Liver (tissue), 9 donors: Measurements from ENCODE around the gene CLCF1. TPM values are rescaled to one million over a fixed set of nuclear protein-coding genes. Genes with fewer than 3 reads are reported as not detected.

Source experiments
- DNase-seq: peaks from one replicate; pipeline ENCODE4 v3.0.0-alpha.2; 2017; ENCODE audit warnings: low spot score
- H3K27ac ChIP-seq, 2 donors: one replicate each; pipeline ENCODE4 v1.7.0; 2013; ENCODE audit warnings: inconsistent platforms in 2 of 2, low read length in 2 of 2, control low read depth in 1 of 2, low read depth in 1 of 2, mild to moderate bottlenecking in 1 of 2
- H3K27me3 ChIP-seq, 4 donors: one replicate each; pipeline versions ENCODE4 v1.6.1 to v1.7.0; 2013; ENCODE audit warnings: low read length in 3 of 4, inconsistent platforms in 1 of 4, mild to moderate bottlenecking in 1 of 4, moderate library complexity in 1 of 4; ENCODE audit not compliant: control insufficient read depth in 4 of 4, insufficient read depth in 4 of 4
- H3K36me3 ChIP-seq, 4 donors: one replicate each; pipeline versions ENCODE4 v1.6.1 to v1.7.0; 2013; ENCODE audit warnings: low read length in 3 of 4, mild to moderate bottlenecking in 3 of 4, low read depth in 1 of 4, moderate library complexity in 1 of 4; ENCODE audit not compliant: control insufficient read depth in 4 of 4, insufficient read depth in 3 of 4
- H3K4me1 ChIP-seq, 4 donors: one replicate each; pipeline versions ENCODE4 v1.6.1 to v1.7.0; 2013; ENCODE audit warnings: low read length in 3 of 4, mild to moderate bottlenecking in 3 of 4, moderate library complexity in 1 of 4; ENCODE audit not compliant: control insufficient read depth in 4 of 4, insufficient read depth in 4 of 4
- H3K4me3 ChIP-seq, 3 donors: one replicate each; pipeline versions ENCODE4 v1.6.1 to v1.7.0; 2013; ENCODE audit warnings: low read length in 3 of 3, control low read depth in 1 of 3, low read depth in 1 of 3, mild to moderate bottlenecking in 1 of 3
- H3K9ac ChIP-seq, 2 donors: one replicate each; pipeline ENCODE4 v1.7.0; 2013; ENCODE audit warnings: low read length in 2 of 2, mild to moderate bottlenecking in 2 of 2, moderate library complexity in 2 of 2, control low read depth in 1 of 2, low read depth in 1 of 2
- H3K9me3 ChIP-seq, 4 donors: one replicate each; pipeline versions ENCODE4 v1.6.1 to v1.7.0; 2013; ENCODE audit warnings: low read length in 3 of 4; ENCODE audit not compliant: control insufficient read depth in 4 of 4
- ATF3 ChIP-seq: IDR thresholded peaks from 2 replicates; pipeline ENCODE4 v1.6.1; 2016; ENCODE audit warnings: antibody characterized with exemption
- CTCF ChIP-seq: fragments of 150-350 bp; IDR thresholded peaks from 2 replicates; pipeline ENCODE4 v1.5.1; 2017; ENCODE audit warnings: improper control_type of control experiment, low read depth, low read length; ENCODE audit not compliant: missing input control
- EGR1 ChIP-seq, 2 donors: IDR thresholded peaks; 2 replicates each; pipeline ENCODE4 v1.6.1; 2016 to 2018; ENCODE audit warnings: antibody characterized with exemption in 2 of 2, low read depth in 2 of 2
- FOXA1 ChIP-seq: IDR thresholded peaks from 2 replicates; pipeline ENCODE4 v1.6.1; 2016; ENCODE audit warnings: antibody characterized with exemption
- FOXA2 ChIP-seq: IDR thresholded peaks from 2 replicates; pipeline ENCODE4 v1.6.1; 2016; ENCODE audit warnings: antibody characterized with exemption
- GABPA ChIP-seq, 2 donors: IDR thresholded peaks in 1 of 2; conservative IDR thresholded peaks in 1 of 2; 2 replicates each; pipeline ENCODE4 v1.6.1; 2016; ENCODE audit warnings: antibody characterized with exemption in 2 of 2, mild to moderate bottlenecking in 1 of 2, moderate library complexity in 1 of 2
- HNF4A ChIP-seq, 2 donors: conservative IDR thresholded peaks; 2 replicates each; pipeline ENCODE4 v1.6.1; 2016; ENCODE audit warnings: antibody characterized with exemption in 2 of 2, mild to moderate bottlenecking in 2 of 2
- HNF4G ChIP-seq: IDR thresholded peaks from 2 replicates; pipeline ENCODE4 v1.6.1; 2016; ENCODE audit warnings: antibody characterized with exemption
- JUND ChIP-seq, 2 donors: IDR thresholded peaks; 2 replicates each; pipeline ENCODE4 v1.6.1; 2016; ENCODE audit warnings: antibody characterized with exemption in 2 of 2
- MAX ChIP-seq: IDR thresholded peaks from 2 replicates; pipeline ENCODE4 v1.6.1; 2016; ENCODE audit warnings: antibody characterized with exemption
- NR2F2 ChIP-seq: IDR thresholded peaks from 2 replicates; pipeline ENCODE4 v1.6.1; 2016; ENCODE audit warnings: antibody characterized with exemption
- RAD21 ChIP-seq, 2 donors: IDR thresholded peaks; 2 replicates each; pipeline ENCODE4 v1.6.1; 2016; ENCODE audit warnings: antibody characterized with exemption in 2 of 2, mild to moderate bottlenecking in 2 of 2
- REST ChIP-seq: IDR thresholded peaks from 2 replicates; pipeline ENCODE4 v1.6.1; 2016; ENCODE audit warnings: antibody characterized with exemption, mild to moderate bottlenecking
- RXRA ChIP-seq, 2 donors: IDR thresholded peaks; 2 replicates each; pipeline ENCODE4 v1.6.1; 2017 to 2018; ENCODE audit warnings: antibody characterized with exemption in 2 of 2, mild to moderate bottlenecking in 1 of 2
- SP1 ChIP-seq: IDR thresholded peaks from 2 replicates; pipeline ENCODE4 v1.6.1; 2018; ENCODE audit warnings: antibody characterized with exemption, mild to moderate bottlenecking
- TAF1 ChIP-seq: conservative IDR thresholded peaks from 2 replicates; pipeline ENCODE4 v1.6.1; 2016; ENCODE audit warnings: antibody characterized with exemption, mild to moderate bottlenecking
- YY1 ChIP-seq: IDR thresholded peaks from 2 replicates; pipeline ENCODE4 v1.6.1; 2016; ENCODE audit warnings: antibody characterized with exemption, mild to moderate bottlenecking
- ZBTB33 ChIP-seq: IDR thresholded peaks from 2 replicates; pipeline ENCODE4 v1.6.1; 2016; ENCODE audit warnings: antibody characterized with exemption
- WGBS: extraction: QIAGEN DNeasy Blood & Tissue Kit; methylation state at CpG from one replicate; pipeline ENCODE4 v1.1.7; 2013; 5-methylcytosine and 5-hydroxymethylcytosine counted together
- polyA plus RNA-seq, 2 donors: library from polyadenylated mRNA; stranded (reverse) in 1 of 2; unstranded in 1 of 2; fragments of 200-250 nt in 1 of 2; fragments of >200 nt in 1 of 2; fragmentation: Nextera tagmentation in 1 of 2; extraction: Ambion mirVana in 1 of 2; gene quantifications; one replicate each; pipeline versions ENCODE4 v1.2.1 to v1.2.3, GENCODE V29; 2013 to 2015
- total RNA-seq, 2 donors: library from RNA; depleted of rRNA; stranded (reverse); fragments of >200 nt; gene quantifications; one replicate each; pipeline ENCODE4 v1.2.3, GENCODE V29; 2014
- donor health status: healthy.
- donor health status: healthy.
- donor health status: healthy.
- donor health status: healthy.
- donor health status: healthy.

The CLCF1 gene
- total and polyA plus RNA-seq, 4 donors: 0.14 to 1.8 (median 0.20) TPM

- Histone ChIP-seq H3K9me3 (no peaks in the 10 kb centered on the region), H3K4me3 (no peak overlapping the region), H3K9ac (no peak overlapping the region), H3K36me3 (no peaks in the 10 kb centered on the region), H3K27ac (peak overlapping the region in 1 of 2 donors; percentile 14), H3K4me1 (peaks cover 8 to 24% (median 10%) of the 10 kb centered on the region in 4 donors), H3K27me3 (no peaks in the 10 kb centered on the region)
- 52% methylated on average over 8 of the region's 8 CpGs for WGBS
- TF ChIP-seq CTCF (peak; percentile 44), HNF4G (no peak), FOXA2 (no peak), RAD21 (IDR thresholded peaks at IDR 0.05) (peak in 1 of 2 donors; percentile 57)
- DNase-seq: no peak
These were observed 2.0 kb downstream of the CLCF1 start for GRCh38 chr11:67371189-67371910.

GRCh38 chr11:67370351-67371076, 2.9 kb downstream of the CLCF1 start:
- WGBS: 74% methylated on average over 14 of the region's 14 CpGs
- Histone ChIP-seq H3K36me3 (no peaks in the 10 kb centered on the region), H3K9me3 (no peaks in the 10 kb centered on the region), H3K4me3 (no peak overlapping the region), H3K27me3 (no peaks in the 10 kb centered on the region), H3K9ac (no peak overlapping the region), H3K27ac (no peak overlapping the region), H3K4me1 (peaks cover 8 to 24% (median 10%) of the 10 kb centered on the region in 4 donors)
- TF ChIP-seq TAF1 (no peak), SP1 (no peak), ATF3 (no peak), REST (no peak), CTCF (no peak), HNF4A (conservative IDR thresholded peaks at IDR 0.05) (no peak), YY1 (no peak), RAD21 (IDR thresholded peaks at IDR 0.05) (no peak), FOXA2 (no peak), FOXA1 (no peak), MAX (no peak), GABPA (IDR thresholded peaks at IDR 0.05 in 1 of 2, conservative IDR thresholded peaks at IDR 0.05 in 1 of 2) (no peak), ZBTB33 (no peak), NR2F2 (no peak), JUND (IDR thresholded peaks at IDR 0.05) (no peak), RXRA (IDR thresholded peaks at IDR 0.05) (no peak), EGR1 (IDR thresholded peaks at IDR 0.05; ENCODE audit: low read depth in 2 of 2) (no peak), HNF4G (no peak)
- no peak for DNase-seq
